Fibroblast of mammary gland (primary cell): Measurements from ENCODE around the gene SPIB.
A peak's percentile ranks its signal among the peaks of the same experiment; 100 is the strongest.

Source experiments
- DNase-seq: peaks from one replicate; pipeline ENCODE4 v3.0.0-alpha.2; 2010; ENCODE audit warnings: low read depth
- H3K4me3 ChIP-seq: 2 replicates; pipeline ENCODE4 v1.5.1; 2011; ENCODE audit warnings: low read depth, mild to moderate bottlenecking, low read length, moderate library complexity; ENCODE audit not compliant: control insufficient read depth
- CTCF ChIP-seq: conservative IDR thresholded peaks from 2 replicates; pipeline ENCODE4 v1.5.1; 2011; ENCODE audit warnings: low read depth, low read length, inconsistent platforms; ENCODE audit not compliant: control insufficient read depth, insufficient read depth

Gene SPIB

GRCh38 chr19:50414864-50415660, 3.7 kb upstream of the SPIB start:
- no peak overlapping the region for H3K4me3 ChIP-seq
- peak; percentile 74 for TF ChIP-seq CTCF
- DNase-seq = peak; percentile 69

GRCh38 chr19:50415661-50416033, 3.1 kb upstream of the SPIB start:
- H3K4me3 ChIP-seq = no peak overlapping the region
- DNase-seq = no peak

GRCh38 chr19:50416034-50416977, 2.4 kb upstream of the SPIB start:
- no peak for DNase-seq
- TF ChIP-seq CTCF = no peak
- no peak overlapping the region for H3K4me3 ChIP-seq

More at GRCh38 chr19:50415661-50416033, 3.1 kb upstream of the SPIB start:
- no peak for TF ChIP-seq CTCF

GRCh38 chr19:50417111-50418081, 1.3 kb upstream of the SPIB start:
- no peak for DNase-seq
- TF ChIP-seq CTCF = no peak
- H3K4me3 ChIP-seq = no peak overlapping the region

- TF ChIP-seq CTCF = no peak
- no peak overlapping the region for H3K4me3 ChIP-seq
- DNase-seq = no peak
These were observed 363 bp downstream of the SPIB start for GRCh38 chr19:50419022-50419579.
